NCI-H460 (cell line): ENCODE data around the gene CCDC92B. TPM values are rescaled to one million over a fixed set of nuclear protein-coding genes. Genes with fewer than 3 reads are reported as not detected.
A peak's percentile ranks its signal among the peaks of the same experiment; 100 is the strongest.

ENCODE experiments used
- DNase-seq: peaks from one replicate; pipeline ENCODE4 v3.0.0-alpha.2; 2016; ENCODE audit warnings: low read depth; ENCODE audit errors: extremely low read depth
- total RNA-seq: library from RNA; depleted of rRNA; stranded (reverse); fragments of >200 nt; shearing (Covaris generic); gene quantifications from 2 replicates; pipeline ENCODE4 v1.2.3, GENCODE V29; 2014

Gene CCDC92B
- total RNA-seq, 1 experiment from 2014 or later, result not detected

DNA sequence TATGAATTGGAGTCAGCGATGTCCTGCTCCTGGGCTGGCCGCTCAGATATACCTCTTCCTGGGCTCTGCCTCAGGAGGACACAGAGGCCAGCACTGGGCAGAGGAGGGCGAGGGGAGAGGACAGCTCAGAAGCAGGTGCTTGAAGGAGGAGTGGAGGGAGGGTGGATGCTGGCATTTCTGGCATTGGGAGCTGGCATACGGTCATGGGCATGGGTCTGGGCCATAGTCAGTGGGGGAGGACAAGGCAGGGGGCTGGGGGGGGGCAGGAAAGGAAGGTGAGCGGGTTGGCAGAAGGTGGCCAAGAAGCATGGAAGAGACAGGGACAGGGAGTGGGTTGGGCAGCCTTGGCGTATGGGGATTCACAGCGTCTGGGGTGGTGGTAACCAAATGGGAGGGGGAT, 30.1 kb upstream of the CCDC92B start:
- no peak for DNase-seq

DNA sequence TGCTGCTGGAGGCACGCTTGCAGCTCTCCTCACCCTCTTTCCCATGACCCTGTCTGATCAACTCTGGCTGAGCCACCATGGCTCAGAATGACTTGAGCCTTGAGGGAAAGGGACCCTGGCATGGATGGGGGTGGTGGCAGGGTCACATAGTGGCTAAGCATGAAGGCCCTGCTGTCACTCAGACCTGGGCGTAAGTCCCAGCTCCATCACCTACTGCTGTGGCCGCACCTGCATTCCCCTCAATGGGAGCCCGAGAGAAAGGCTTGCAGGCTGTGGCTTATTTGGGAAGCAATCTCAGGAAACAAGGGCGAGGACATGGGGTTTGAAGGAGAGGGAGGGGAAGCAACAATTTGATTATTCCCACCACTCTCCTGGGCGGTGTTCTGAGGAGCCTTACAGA, 29.0 kb upstream of the CCDC92B start:
- DNase-seq, result no peak

GRCh38 chr17:2777242-2777867, 27.9 kb upstream of the CCDC92B start:
- DNase-seq, result no peak

GRCh38 chr17:2776589-2777241, 27.3 kb upstream of the CCDC92B start:
- no peak for DNase-seq

DNA sequence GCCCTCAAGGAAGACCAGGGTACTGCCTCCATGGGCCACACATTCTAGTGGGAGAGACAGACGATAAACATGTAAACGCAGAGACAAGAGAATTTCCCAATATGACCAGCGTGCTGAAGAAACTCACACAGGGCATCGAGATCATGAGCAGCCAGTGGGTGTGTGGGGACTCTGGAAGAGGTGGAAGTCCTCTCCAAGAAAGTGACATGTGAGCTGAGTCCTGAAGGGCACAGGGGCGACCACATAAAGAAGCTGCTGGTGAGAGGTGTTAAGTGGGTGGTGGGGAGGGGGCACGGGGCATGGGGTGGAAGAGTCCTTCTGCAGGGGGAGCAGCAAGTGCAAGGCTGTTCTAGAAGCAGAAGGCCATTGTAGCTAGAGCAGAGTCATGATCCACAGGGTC, 25.8 kb upstream of the CCDC92B start:
- no peak for DNase-seq

- no peak for DNase-seq
These were observed 20.7 kb upstream of the CCDC92B start for GRCh38 chr17:2770129-2770528.

GRCh38 chr17:2758870-2759269, 9.4 kb upstream of the CCDC92B start:
- no peak for DNase-seq

- DNase-seq, result no peak
These were observed 6.7 kb upstream of the CCDC92B start for GRCh38 chr17:2755891-2756724.

- DNase-seq, result no peak
These were observed 2.0 kb upstream of the CCDC92B start for GRCh38 chr17:2751491-2751890.

- DNase-seq, result no peak
These were observed 1.3 kb upstream of the CCDC92B start for GRCh38 chr17:2750721-2751120.

GRCh38 chr17:2749784-2750181, 331 bp upstream of the CCDC92B start:
- peak; percentile 58 for DNase-seq

- no peak for DNase-seq
These were observed 4.0 kb downstream of the CCDC92B start for GRCh38 chr17:2745317-2746037.

- DNase-seq, result no peak
These were observed 11.8 kb downstream of the CCDC92B start for GRCh38 chr17:2737693-2738092.

- DNase-seq, result no peak
These were observed 12.5 kb downstream of the CCDC92B start for GRCh38 chr17:2736956-2737355.

DNA sequence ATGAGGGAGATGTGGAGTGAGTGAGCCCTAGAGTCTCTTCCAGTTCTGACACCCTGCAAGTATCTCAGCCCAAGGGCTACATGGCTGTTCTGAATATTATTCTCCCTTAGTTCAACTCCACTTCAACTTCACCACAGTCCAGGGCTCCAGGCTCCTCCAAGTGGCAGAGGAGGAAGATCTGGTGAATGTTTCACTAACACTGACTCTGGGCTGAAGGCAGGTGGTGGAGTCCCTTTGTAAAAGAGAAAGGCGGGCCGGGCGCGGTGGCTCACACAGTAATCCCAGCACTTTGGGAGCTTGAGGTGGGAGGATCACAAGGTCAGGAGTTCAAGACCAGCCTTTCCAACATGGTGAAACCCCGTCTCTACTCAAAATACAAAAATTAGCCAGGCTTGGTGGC, 13.6 kb downstream of the CCDC92B start:
- DNase-seq, result no peak

GRCh38 chr17:2734939-2735338, 14.5 kb downstream of the CCDC92B start:
- no peak for DNase-seq

DNA sequence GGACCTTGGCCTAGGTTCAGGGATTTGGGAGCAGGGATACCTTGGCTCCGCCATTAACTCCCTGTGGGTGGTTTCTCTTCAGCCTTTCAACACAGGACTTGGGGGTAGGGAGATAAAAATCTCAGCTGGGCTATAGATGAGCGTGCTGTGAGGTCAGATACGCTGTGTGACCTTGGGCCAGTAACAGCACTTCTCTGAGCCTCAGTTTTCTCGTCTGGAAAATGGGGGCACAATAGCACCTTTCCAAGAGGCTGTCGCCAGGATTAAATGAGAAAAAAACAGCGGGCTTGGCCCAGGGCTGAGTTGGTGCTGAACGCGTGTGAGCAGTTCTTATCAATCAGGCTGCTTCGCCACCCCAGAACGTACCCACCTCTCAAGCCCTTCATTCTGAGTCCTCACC, 17.6 kb downstream of the CCDC92B start:
- no peak for DNase-seq

DNA sequence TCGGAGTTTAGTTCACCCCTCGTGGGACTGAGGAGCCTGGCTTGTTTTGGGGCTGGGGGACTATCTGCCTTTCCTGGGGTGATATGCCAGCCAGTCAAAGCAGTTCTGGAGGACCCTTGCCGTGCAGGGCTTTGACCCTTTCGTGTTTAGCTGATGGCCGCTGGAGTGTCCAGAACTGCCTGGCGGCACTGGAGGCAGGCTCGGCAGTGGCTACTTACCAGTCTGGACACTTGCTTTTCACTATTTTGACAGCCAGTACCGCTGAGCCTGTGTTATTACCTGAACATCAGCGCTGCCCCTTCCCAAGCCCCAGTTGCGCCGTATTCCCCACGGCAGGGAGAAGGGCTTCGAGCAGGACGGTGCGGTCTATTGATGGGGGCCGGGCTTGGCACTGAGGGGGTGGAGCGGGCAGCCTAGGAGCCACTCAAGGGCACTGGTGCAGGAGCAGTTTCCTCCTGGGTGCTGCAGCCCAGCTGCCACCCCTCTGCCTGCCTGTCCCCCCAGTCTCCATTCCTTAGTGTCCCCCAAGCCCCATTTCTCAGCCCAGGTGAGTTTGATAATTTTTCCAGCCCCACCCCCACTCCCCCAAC, 18.6 kb downstream of the CCDC92B start:
- DNase-seq, result no peak

- DNase-seq, result peak; percentile 47
These were observed 24.7 kb downstream of the CCDC92B start for GRCh38 chr17:2724784-2725164.

DNA sequence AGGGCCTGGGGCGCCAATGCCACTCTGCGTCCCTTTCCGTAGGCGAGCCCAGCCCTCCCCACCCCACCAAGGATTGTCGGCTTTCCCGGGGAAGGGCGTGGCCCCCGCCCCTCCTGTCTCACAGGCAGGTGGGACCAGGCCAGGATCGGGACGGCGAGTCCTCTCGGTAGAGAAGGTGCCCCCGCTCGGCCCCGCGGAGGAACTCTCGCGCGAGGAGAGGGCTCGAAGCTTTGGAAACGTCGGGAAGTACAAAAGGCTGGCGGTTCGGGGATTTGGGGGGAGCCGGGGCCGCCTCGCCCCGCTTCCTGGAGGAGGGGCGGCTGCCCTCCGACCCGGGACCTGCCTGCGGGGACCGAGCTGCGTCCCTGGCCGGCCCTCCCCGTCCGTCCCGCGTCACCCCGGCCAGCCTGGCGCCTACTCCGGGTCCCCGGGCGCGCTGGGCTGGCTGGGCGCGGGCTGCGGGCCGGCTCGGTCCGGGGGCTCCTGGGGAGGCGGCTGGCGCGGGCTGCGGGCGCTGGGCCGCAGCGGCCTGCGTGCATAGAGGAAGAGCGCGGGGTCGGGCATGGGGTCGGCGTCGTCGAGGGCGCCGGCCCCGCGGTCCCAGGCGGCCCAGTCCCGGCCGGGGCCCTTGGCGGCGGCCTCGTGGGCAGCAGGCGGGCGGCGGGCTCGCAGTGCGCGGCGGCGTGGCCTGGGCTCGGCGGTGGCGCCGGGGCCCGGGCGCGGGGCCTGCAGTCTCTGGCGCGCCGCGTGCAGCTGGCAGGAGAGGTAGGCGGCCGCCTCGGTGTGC, 25.3 kb downstream of the CCDC92B start:
- DNase-seq, result no peak
